ENCODE results near the gene BATF2. TPM values are rescaled to one million over a fixed set of nuclear protein-coding genes. Genes with fewer than 3 reads are reported as not detected.
A peak's percentile ranks its signal among the peaks of the same experiment; 100 is the strongest.

The BATF2 gene
- polyA plus RNA-seq, 1 of the 3 experiments (the other 2 are of a cell fraction) = 0.20 TPM

GRCh38 chr11:65042891-65043290, 46.1 kb upstream of the BATF2 start (continued):
- TF ChIP-seq IRF3 (IDR thresholded peaks at IDR 0.05; ENCODE audit: low read depth, low read length) = no peak
- TF ChIP-seq POLR2AphosphoS5 (IDR thresholded peaks at IDR 0.05; ENCODE audit: low read depth, low read length) = no peak

- POLR2A ChIA-PET = interaction anchor here (0.6 to 1.3 kb wide), 3 partner anchors 14 to 629 kb away, joined by 3 to 5 read pairs (median 3); partner anchors contain the start of gene SNX15
- peak; percentile 96 for DNase-seq
- Histone ChIP-seq H3F3A (replicated peaks; ENCODE audit: insufficient read depth) (peaks cover 12% of the 10 kb centered on the region), H3K4me2 (peak within 1 kb of the TSS; percentile 93), H3K27me3 (ENCODE audit: insufficient read depth) (no peaks in the 10 kb centered on the region), H3K79me2 (ENCODE audit: insufficient read depth) (peaks cover 30% of the 10 kb centered on the region), H3K9me2 (no peaks in the 10 kb centered on the region), H3K36me3 (replicated peaks in 1 of 2; ENCODE audit: control insufficient read depth in 1 of 2, insufficient read depth in 2 of 2, low read length in 1 of 2) (peaks cover 8 to 26% of the 10 kb centered on the region in 2 experiments), H3K4me1 (ENCODE audit: control insufficient read depth in 1 of 2, insufficient read depth in 2 of 2, low read depth in 1 of 2, low read length in 1 of 2) (peaks cover 5 to 7% of the 10 kb centered on the region in 2 experiments; a peak in 2 of 4 replicates), H3K9me3 (no peaks in the 10 kb centered on the region), H3K9ac (peak within 1 kb of the TSS; percentile 70; the same call in 1 of the 2 replicates), H2AFZ (ENCODE audit: low read depth) (peak within 1 kb of the TSS; percentile 86), H3K27ac (ENCODE audit: low read depth in 2 of 2, low read length in 1 of 2) (peak within 1 kb of the TSS; percentile 80 to 91), H4K20me1 (ENCODE audit: insufficient read depth) (no peaks in the 10 kb centered on the region), H3K4me3 (ENCODE audit: low read depth in 2 of 2, low read length in 1 of 2) (peak within 1 kb of the TSS; percentile 76 to 81)
- TF ChIP-seq TCF12 (IDR thresholded peaks at IDR 0.05) (no peak), TEAD4 (IDR thresholded peaks at IDR 0.05; ENCODE audit: borderline replicate concordance, insufficient read depth) (no peak), MAX (IDR thresholded peaks at IDR 0.05; ENCODE audit: low read depth) (peak; percentile 90), SIN3A (IDR thresholded peaks at IDR 0.05; ENCODE audit: borderline replicate concordance, low read depth, low read length) (0 out of 2 replicates have a peak, but pooled peaks have one; percentile 46), POLR2AphosphoS5 (IDR thresholded peaks at IDR 0.05; ENCODE audit: low read depth, low read length) (peak; percentile 68), ZBTB33 (IDR thresholded peaks at IDR 0.05; ENCODE audit: borderline replicate concordance, low read depth) (no peak), YY1 (IDR thresholded peaks at IDR 0.05; ENCODE audit: low read depth) (no peak; the same call in 1 of the 2 replicates), GATA2 (CRISPR knock-in tag; IDR thresholded peaks at IDR 0.05) (no peak), IRF3 (IDR thresholded peaks at IDR 0.05; ENCODE audit: low read depth, low read length) (no peak), FOXM1 (IDR thresholded peaks at IDR 0.05; ENCODE audit: low read depth) (no peak), CHD2 (IDR thresholded peaks at IDR 0.05; ENCODE audit: low read length, partially characterized antibody) (peak; percentile 12), FOXJ3 (CRISPR knock-in tag; IDR thresholded peaks at IDR 0.05) (no peak), RCOR1 (IDR thresholded peaks at IDR 0.05; ENCODE audit: low read length) (no peak), NRF1 (IDR thresholded peaks at IDR 0.05; ENCODE audit: low read depth, low read length) (no peak; the same call in 1 of the 2 replicates), RXRA (IDR thresholded peaks at IDR 0.05; ENCODE audit: borderline replicate concordance, low read depth) (no peak), SMC3 (IDR thresholded peaks at IDR 0.05; ENCODE audit: low read depth, low read length) (no peak), PBX3 (IDR thresholded peaks at IDR 0.05) (peak; percentile 8; the same call in 1 of the 2 replicates)
- CTCF ChIA-PET = interaction anchor here (0.7 to 3.2 kb wide), 7 partner anchors 8 to 71 kb away, joined by 3 to 35 read pairs (median 5); partner anchors contain the start of genes ARL2, SNX15 and TM7SF2
- WGBS (ENCODE audit: low lambda C conversion rate) = 2% methylated on average over 46 of the region's 91 CpGs
These were observed 44.3 kb upstream of the BATF2 start, which contains the start of gene SAC3D1 for GRCh38 chr11:65040847-65041622. Gene SAC3D1, plus strand, starts transcription at chr11:65041210. Its CDS starts 83 bp downstream, at chr11:65041293.

All from SK-N-SH (cell line).